HepG2 (cell line): ENCODE data around the gene MRPL2. TPM values are rescaled to one million over a fixed set of nuclear protein-coding genes. Genes with fewer than 3 reads are reported as not detected.

Experiments
- CCDC6 ChIP-seq: sonication (generic); formaldehyde crosslinking; IDR thresholded peaks from 2 replicates; pipeline ENCODE4 v1.8.1; 2022; ENCODE audit warnings: mild to moderate bottlenecking, missing genetic modification reagents, moderate library complexity
- DNMT1 ChIP-seq: sonication (generic); formaldehyde crosslinking; IDR thresholded peaks from 2 replicates; pipeline ENCODE4 v1.5.1; 2020; ENCODE audit warnings: mild to moderate bottlenecking, missing genetic modification reagents
- HMG20B ChIP-seq: conservative IDR thresholded peaks from 2 replicates; pipeline ENCODE4 v1.6.1; 2016; ENCODE audit warnings: missing genetic modification reagents, missing compliant biosample characterization
- IRX3 ChIP-seq: sonication (generic); formaldehyde crosslinking; IDR thresholded peaks from 2 replicates; pipeline ENCODE4 v1.8.1; 2023; ENCODE audit warnings: mild to moderate bottlenecking, low read depth, missing genetic modification reagents, borderline replicate concordance
- KDM4B ChIP-seq: sonication (generic); formaldehyde crosslinking; IDR thresholded peaks from 2 replicates; pipeline ENCODE4 v1.4.0; 2020; ENCODE audit warnings: missing genetic modification reagents
- MIER2 ChIP-seq: IDR thresholded peaks from 2 replicates; pipeline ENCODE4 v1.6.1; 2016; ENCODE audit warnings: missing biosample characterization, missing genetic modification reagents
- POGZ ChIP-seq: sonication (generic); formaldehyde crosslinking; IDR thresholded peaks from 2 replicates; pipeline ENCODE4 v1.4.0; 2020; ENCODE audit warnings: mild to moderate bottlenecking, missing genetic modification reagents
- RFX3 ChIP-seq: IDR thresholded peaks from 2 replicates; pipeline ENCODE4 v1.6.1; 2016; ENCODE audit warnings: missing biosample characterization, missing genetic modification reagents
- SMAD1 ChIP-seq: sonication (generic); formaldehyde crosslinking; IDR thresholded peaks from 2 replicates; pipeline ENCODE4 v1.4.0; 2020; ENCODE audit warnings: missing genetic modification reagents, low read depth, mild to moderate bottlenecking, borderline replicate concordance
- TMF1 ChIP-seq: sonication (generic); formaldehyde crosslinking; IDR thresholded peaks from 2 replicates; pipeline ENCODE4 v1.8.1; 2022; ENCODE audit warnings: low read depth, missing genetic modification reagents
- ZBTB7A ChIP-seq: sonication (generic); formaldehyde crosslinking; IDR thresholded peaks from 2 replicates; pipeline ENCODE4 v1.8.0; 2022; ENCODE audit warnings: mild to moderate bottlenecking, missing genetic modification reagents
- ZC3H13 ChIP-seq: sonication (generic); formaldehyde crosslinking; IDR thresholded peaks from 2 replicates; pipeline ENCODE4 v1.8.1; 2023; ENCODE audit warnings: mild to moderate bottlenecking, missing genetic modification reagents, moderate library complexity
- ZFP82 ChIP-seq: sonication (generic); formaldehyde crosslinking; IDR thresholded peaks from 2 replicates; pipeline ENCODE4 v1.5.1; 2020; ENCODE audit warnings: mild to moderate bottlenecking, missing genetic modification reagents, borderline replicate concordance
- ZNF12 ChIP-seq: sonication (generic); formaldehyde crosslinking; IDR thresholded peaks from 2 replicates; pipeline ENCODE4 v1.5.0; 2020; ENCODE audit warnings: missing genetic modification reagents
- ZNF282 ChIP-seq: fragments of 450-650 bp; IDR thresholded peaks from 2 replicates; pipeline ENCODE4 v1.6.1; 2018; ENCODE audit not compliant: partially characterized antibody
- ZNF292 ChIP-seq: sonication (generic); formaldehyde crosslinking; IDR thresholded peaks from 2 replicates; pipeline ENCODE4 v1.8.1; 2022; ENCODE audit warnings: mild to moderate bottlenecking, low read depth, missing genetic modification reagents, borderline replicate concordance
- ZNF496 ChIP-seq: sonication (generic); formaldehyde crosslinking; IDR thresholded peaks from 2 replicates; pipeline ENCODE4 v1.8.1; 2023; ENCODE audit warnings: mild to moderate bottlenecking, moderate library complexity, missing genetic modification reagents; ENCODE audit not compliant: insufficient replicate concordance
- ZNF75D ChIP-seq: sonication (generic); formaldehyde crosslinking; IDR thresholded peaks from 2 replicates; pipeline ENCODE4 v1.8.1; 2023; ENCODE audit warnings: missing genetic modification reagents, mild to moderate bottlenecking, borderline replicate concordance
- ZNF780A ChIP-seq: sonication (generic); formaldehyde crosslinking; IDR thresholded peaks from 2 replicates; pipeline ENCODE4 v1.8.0; 2022; ENCODE audit warnings: mild to moderate bottlenecking, missing genetic modification reagents, moderate library complexity
- polyA plus RNA-seq, 8 experiments: library from polyadenylated mRNA; depleted of rRNA in 3 of 8; stranded (reverse) in 7 of 8; unstranded in 1 of 8; fragments of >200 nt; fragmentation: Illumina TruSeq in 4 of 8; extraction: Trizol in 4 of 8; gene quantifications; 2 replicates each; pipeline versions ENCODE4 v1.2.1 to v1.2.3, GENCODE V29; 2011 to 2016; ENCODE audit warnings: low read depth in 4 of 8, missing spikeins in 1 of 8, mixed read lengths in 1 of 8; ENCODE audit not compliant: insufficient read depth in 1 of 8
- total RNA-seq, 5 experiments: library from RNA; depleted of rRNA; stranded (reverse); fragments of >200 nt; fragmentation: Illumina TruSeq; extraction: Trizol; gene quantifications; 2 replicates each; pipeline ENCODE4 v1.2.3, GENCODE V29; 2016; ENCODE audit warnings: low read depth in 1 of 5
- TF ChIP-seq, protein P1 (sequence below): sonication (generic); formaldehyde crosslinking; IDR thresholded peaks from 2 replicates; pipeline ENCODE4 v1.4.0; 2020; ENCODE audit warnings: missing genetic modification reagents
- TF ChIP-seq, protein P2 (sequence below): IDR thresholded peaks from 2 replicates; pipeline ENCODE4 v1.6.1; 2018; ENCODE audit warnings: missing genetic modification reagents, mild to moderate bottlenecking, missing compliant biosample characterization
- TF ChIP-seq, protein P3 (sequence below), 2 experiments: sonication (generic) in 1 of 2; formaldehyde crosslinking in 1 of 2; IDR thresholded peaks; 2 replicates each; pipeline versions ENCODE4 v1.5.1 to v1.6.1; 2011 to 2020; ENCODE audit warnings: borderline replicate concordance in 1 of 2, low read depth in 1 of 2, low read length in 1 of 2, mild to moderate bottlenecking in 1 of 2, missing genetic modification reagents in 1 of 2, moderate library complexity in 1 of 2
- TF ChIP-seq, protein P4 (sequence below): sonication (generic); formaldehyde crosslinking; IDR thresholded peaks from 2 replicates; pipeline ENCODE4 v1.8.0; 2022; ENCODE audit warnings: low read depth, missing genetic modification reagents

Gene MRPL2
- total and polyA plus RNA-seq, 2 of the 13 experiments (the other 11 are each of a cell fraction or from before 2014, with no cell fraction given), result 56.8 to 65.6 TPM

DNA sequence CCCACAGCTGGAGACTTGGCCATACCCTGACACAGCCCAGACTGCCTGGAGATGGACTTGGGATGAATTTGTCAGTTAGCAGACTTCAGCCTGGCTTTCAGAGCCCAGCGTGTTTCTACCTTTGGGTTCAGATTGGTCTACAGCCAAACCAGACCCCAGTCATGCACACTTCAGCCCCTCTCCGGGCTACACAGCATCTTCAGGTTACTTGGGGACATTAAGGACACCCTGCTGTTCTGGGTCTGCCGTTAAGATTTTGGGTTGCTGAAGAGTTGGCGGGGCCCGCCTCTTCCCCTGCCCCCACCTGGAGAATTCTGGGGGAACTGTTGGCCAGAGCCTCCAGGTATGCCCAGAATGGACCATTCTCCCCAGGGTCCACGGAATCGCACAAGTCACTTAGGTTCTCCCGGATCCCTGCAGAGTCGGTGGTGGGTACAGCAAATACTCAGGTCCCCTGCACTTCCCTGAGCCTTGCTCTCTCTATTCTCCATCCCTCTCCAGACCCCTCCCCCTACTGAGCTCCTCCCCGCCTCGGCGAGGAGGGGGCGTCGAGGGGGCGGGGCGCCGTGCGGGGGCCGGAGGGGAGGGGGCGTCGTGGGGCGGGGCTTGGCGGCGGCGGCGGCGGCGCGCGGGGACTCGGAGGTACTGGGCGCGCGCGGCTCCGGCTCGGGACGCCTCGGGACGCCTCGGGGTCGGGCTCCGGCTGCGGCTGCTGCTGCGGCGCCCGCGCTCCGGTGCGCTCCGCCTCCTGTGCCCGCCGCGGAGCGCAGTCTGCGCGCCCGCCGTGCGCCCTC lies 16.6 kb upstream of the MRPL2 start, which contains the start of gene PTK7 (continued):
- TF ChIP-seq, protein P1, sequence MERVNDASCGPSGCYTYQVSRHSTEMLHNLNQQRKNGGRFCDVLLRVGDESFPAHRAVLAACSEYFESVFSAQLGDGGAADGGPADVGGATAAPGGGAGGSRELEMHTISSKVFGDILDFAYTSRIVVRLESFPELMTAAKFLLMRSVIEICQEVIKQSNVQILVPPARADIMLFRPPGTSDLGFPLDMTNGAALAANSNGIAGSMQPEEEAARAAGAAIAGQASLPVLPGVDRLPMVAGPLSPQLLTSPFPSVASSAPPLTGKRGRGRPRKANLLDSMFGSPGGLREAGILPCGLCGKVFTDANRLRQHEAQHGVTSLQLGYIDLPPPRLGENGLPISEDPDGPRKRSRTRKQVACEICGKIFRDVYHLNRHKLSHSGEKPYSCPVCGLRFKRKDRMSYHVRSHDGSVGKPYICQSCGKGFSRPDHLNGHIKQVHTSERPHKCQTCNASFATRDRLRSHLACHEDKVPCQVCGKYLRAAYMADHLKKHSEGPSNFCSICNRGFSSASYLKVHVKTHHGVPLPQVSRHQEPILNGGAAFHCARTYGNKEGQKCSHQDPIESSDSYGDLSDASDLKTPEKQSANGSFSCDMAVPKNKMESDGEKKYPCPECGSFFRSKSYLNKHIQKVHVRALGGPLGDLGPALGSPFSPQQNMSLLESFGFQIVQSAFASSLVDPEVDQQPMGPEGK, result peak; percentile 92
- TF ChIP-seq IRX3 (CRISPR knock-in tag) (no peak), ZC3H13 (CRISPR knock-in tag) (no peak), ZNF780A (CRISPR knock-in tag) (no peak), ZNF496 (no peak), ZNF292 (CRISPR knock-in tag) (no peak), HMG20B (CRISPR knock-in tag) (no peak), POGZ (0 out of 2 replicates have a peak, but pooled peaks have one; percentile 2), ZNF12 (no peak), DNMT1 (CRISPR knock-in tag) (0 out of 2 replicates have a peak, but pooled peaks have one; percentile 79), ZBTB7A (CRISPR knock-in tag) (peak; percentile 80; the same call in 1 of the 2 replicates), ZNF282 (no peak), ZNF75D (CRISPR knock-in tag) (no peak), KDM4B (CRISPR knock-in tag) (no peak), CCDC6 (CRISPR knock-in tag) (peak; percentile 62; the same call in 1 of the 2 replicates), RFX3 (CRISPR knock-in tag) (no peak), MIER2 (no peak), SMAD1 (CRISPR knock-in tag) (no peak), TMF1 (CRISPR knock-in tag) (0 out of 2 replicates have a peak, but pooled peaks have one; percentile 25), ZFP82 (CRISPR knock-in tag) (0 out of 2 replicates have a peak, but pooled peaks have one; percentile 35)
- TF ChIP-seq, protein P2, sequence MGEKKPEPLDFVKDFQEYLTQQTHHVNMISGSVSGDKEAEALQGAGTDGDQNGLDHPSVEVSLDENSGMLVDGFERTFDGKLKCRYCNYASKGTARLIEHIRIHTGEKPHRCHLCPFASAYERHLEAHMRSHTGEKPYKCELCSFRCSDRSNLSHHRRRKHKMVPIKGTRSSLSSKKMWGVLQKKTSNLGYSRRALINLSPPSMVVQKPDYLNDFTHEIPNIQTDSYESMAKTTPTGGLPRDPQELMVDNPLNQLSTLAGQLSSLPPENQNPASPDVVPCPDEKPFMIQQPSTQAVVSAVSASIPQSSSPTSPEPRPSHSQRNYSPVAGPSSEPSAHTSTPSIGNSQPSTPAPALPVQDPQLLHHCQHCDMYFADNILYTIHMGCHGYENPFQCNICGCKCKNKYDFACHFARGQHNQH (CRISPR knock-in tag), result no peak
- TF ChIP-seq, protein P3, sequence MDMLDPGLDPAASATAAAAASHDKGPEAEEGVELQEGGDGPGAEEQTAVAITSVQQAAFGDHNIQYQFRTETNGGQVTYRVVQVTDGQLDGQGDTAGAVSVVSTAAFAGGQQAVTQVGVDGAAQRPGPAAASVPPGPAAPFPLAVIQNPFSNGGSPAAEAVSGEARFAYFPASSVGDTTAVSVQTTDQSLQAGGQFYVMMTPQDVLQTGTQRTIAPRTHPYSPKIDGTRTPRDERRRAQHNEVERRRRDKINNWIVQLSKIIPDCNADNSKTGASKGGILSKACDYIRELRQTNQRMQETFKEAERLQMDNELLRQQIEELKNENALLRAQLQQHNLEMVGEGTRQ (IDR thresholded peaks at IDR 0.05; ENCODE audit: low read depth, low read length), result no peak
- TF ChIP-seq, protein P3 (CRISPR knock-in tag; IDR thresholded peaks at IDR 0.05; ENCODE audit: borderline replicate concordance), result no peak
- TF ChIP-seq, protein P4, sequence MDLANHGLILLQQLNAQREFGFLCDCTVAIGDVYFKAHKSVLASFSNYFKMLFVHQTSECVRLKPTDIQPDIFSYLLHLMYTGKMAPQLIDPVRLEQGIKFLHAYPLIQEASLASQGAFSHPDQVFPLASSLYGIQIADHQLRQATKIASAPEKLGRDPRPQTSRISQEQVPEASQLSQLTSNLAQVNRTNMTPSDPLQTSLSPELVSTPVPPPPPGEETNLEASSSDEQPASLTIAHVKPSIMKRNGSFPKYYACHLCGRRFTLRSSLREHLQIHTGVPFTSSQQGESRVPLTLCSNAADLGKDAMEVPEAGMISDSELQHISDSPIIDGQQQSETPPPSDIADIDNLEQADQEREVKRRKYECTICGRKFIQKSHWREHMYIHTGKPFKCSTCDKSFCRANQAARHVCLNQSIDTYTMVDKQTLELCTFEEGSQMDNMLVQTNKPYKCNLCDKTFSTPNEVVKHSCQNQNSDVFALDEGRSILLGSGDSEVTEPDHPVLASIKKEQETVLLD (CRISPR knock-in tag), result peak; percentile 59; the same call in 1 of the 2 replicates
